Activated CD4-positive, alpha-beta T cell treated with anti-CD3 and anti-CD28 coated beads, Interleukin-2, amount 10 ng/mL, durations not matched to agents 7 days and 5 days (primary cell): ENCODE results near the gene VTI1A. TPM values are rescaled to one million over a fixed set of nuclear protein-coding genes. Genes with fewer than 3 reads are reported as not detected.

Experiments used
- CTCF ChIA-PET: fragments of 350-600 bp; sonication (Branson Sonifier 250); formaldehyde crosslinking; loops from one replicate; lab custom pipeline; 2021; ENCODE audit warnings: antibody characterized with exemption; lab: Charles Lee
- POLR2A ChIA-PET: fragments of 350-600 bp; sonication (Branson Sonifier 250); formaldehyde crosslinking; loops from one replicate; lab custom pipeline; 2021; ENCODE audit warnings: antibody characterized with exemption; lab: Charles Lee
- DNase-seq: peaks from one replicate; pipeline ENCODE4 v3.0.0-alpha.2; 2020
- H3K27ac Mint-ChIP-seq: one replicate; pipeline ENCODE4 v1.8.0; 2021; ENCODE audit warnings: mild to moderate bottlenecking, moderate library complexity, mixed read lengths
- H3K27me3 Mint-ChIP-seq: one replicate; pipeline ENCODE4 v1.8.0; 2021; ENCODE audit warnings: mixed read lengths
- H3K36me3 Mint-ChIP-seq: one replicate; pipeline ENCODE4 v1.8.0; 2021; ENCODE audit warnings: low read depth, mixed read lengths
- H3K4me1 Mint-ChIP-seq: one replicate; pipeline ENCODE4 v1.8.0; 2021; ENCODE audit warnings: mixed read lengths
- H3K4me3 Mint-ChIP-seq: one replicate; pipeline ENCODE4 v1.8.0; 2021; ENCODE audit warnings: mild to moderate bottlenecking, moderate library complexity, mixed read lengths
- H3K9me3 Mint-ChIP-seq: one replicate; pipeline ENCODE4 v1.8.0; 2021; ENCODE audit warnings: mixed read lengths
- total RNA-seq, 2 experiments: library from RNA; stranded (reverse); gene quantifications; one replicate each; pipeline ENCODE4 v1.2.3, GENCODE V29; 2021

VTI1A gene
- total RNA-seq, 2 experiments from 2014 or later: 39.6 to 41.5 TPM

DNA sequence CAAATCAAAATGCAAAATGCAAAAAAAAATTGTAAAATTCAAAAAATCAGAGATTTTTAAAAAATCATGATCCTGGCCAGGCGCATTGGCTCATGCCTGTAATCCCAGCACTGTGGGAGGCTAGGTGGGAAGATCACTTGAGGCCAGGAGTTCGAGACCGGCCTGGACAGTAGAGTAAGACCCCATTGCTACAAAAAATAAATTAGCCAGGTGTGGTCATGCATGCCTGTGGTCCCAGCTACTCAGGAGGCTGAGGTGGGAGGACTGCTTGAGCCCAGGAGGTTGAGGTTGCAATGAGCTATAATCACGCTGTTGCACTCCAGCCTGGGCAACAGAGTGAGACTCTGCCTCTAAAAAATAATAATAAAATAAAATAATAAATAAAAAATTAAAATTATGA is 347.2 kb downstream of the VTI1A start:
- H3K36me3 Mint-ChIP-seq: no peaks in the 10 kb centered on the region
- no peaks in the 10 kb centered on the region for H3K27me3 Mint-ChIP-seq
- no peak overlapping the region for H3K27ac Mint-ChIP-seq
- H3K4me3 Mint-ChIP-seq: no peak overlapping the region
- no peak for DNase-seq
- no peaks in the 10 kb centered on the region for H3K4me1 Mint-ChIP-seq
- POLR2A ChIA-PET: no interaction called here
- peaks cover 3% of the 10 kb centered on the region for H3K9me3 Mint-ChIP-seq
- CTCF ChIA-PET: no interaction called here

GRCh38 chr10:112795067-112795466 is 348.1 kb downstream of the VTI1A start:
- CTCF ChIA-PET: no interaction called here
- POLR2A ChIA-PET: no interaction called here

DNA sequence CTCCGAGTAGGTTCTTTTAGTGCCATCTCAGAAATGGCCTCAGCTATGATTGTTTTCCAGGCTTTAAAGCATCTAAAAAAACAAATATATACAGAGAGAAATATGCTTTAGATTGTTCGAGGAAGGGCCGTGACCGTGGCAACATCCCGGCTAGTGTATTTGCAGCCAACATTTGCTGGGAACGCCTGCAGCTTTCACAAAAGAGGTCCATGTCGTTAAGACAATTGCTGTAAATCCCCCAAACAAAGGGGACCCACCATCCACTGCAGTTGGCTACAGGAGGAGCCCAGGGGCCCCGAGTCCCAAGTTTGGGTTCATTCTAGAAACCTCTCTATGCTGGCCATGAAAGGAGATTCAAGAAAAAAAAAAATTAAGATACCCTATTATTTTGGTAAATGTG is 350.2 kb downstream of the VTI1A start:
- no peak for DNase-seq
- Mint-ChIP-seq H3K27ac (no peak overlapping the region), H3K36me3 (no peaks in the 10 kb centered on the region), H3K4me1 (no peaks in the 10 kb centered on the region), H3K9me3 (no peaks in the 10 kb centered on the region), H3K4me3 (no peak overlapping the region), H3K27me3 (no peaks in the 10 kb centered on the region)
- POLR2A ChIA-PET: no interaction called here
- CTCF ChIA-PET: no interaction called here

More at GRCh38 chr10:112795067-112795466, 348.1 kb downstream of the VTI1A start:
- no peak overlapping the region for H3K27ac Mint-ChIP-seq
- no peaks in the 10 kb centered on the region for H3K9me3 Mint-ChIP-seq
- H3K36me3 Mint-ChIP-seq: no peaks in the 10 kb centered on the region
- no peak for DNase-seq
- no peaks in the 10 kb centered on the region for H3K4me1 Mint-ChIP-seq
- H3K27me3 Mint-ChIP-seq: no peaks in the 10 kb centered on the region
- no peak overlapping the region for H3K4me3 Mint-ChIP-seq

- H3K4me1 Mint-ChIP-seq: no peaks in the 10 kb centered on the region
- H3K36me3 Mint-ChIP-seq: no peaks in the 10 kb centered on the region
- no peak overlapping the region for H3K4me3 Mint-ChIP-seq
- POLR2A ChIA-PET: no interaction called here
- CTCF ChIA-PET: no interaction called here
- H3K9me3 Mint-ChIP-seq: no peaks in the 10 kb centered on the region
- no peaks in the 10 kb centered on the region for H3K27me3 Mint-ChIP-seq
- H3K27ac Mint-ChIP-seq: no peak overlapping the region
- DNase-seq: no peak
Measured at GRCh38 chr10:112797855-112798254, 350.8 kb downstream of the VTI1A start.

DNA sequence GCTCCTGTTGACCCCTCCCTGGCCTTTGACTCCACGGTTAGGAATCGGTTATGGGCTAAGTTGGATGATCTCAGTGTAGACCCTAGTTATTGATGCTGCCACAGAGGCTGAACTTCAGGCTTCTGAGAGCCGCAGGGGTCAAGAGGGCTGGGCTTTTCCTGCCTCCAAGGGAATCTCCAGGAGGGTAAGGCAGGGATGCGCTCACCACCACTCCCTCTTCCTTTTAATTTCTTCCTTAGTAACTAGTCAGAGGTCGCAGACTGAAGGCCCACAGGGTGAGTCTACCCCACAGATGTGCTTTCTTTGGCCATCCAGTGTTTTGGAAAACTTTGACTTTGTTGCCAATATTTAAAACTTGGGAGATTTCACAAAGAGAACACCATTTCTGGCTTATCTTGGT is 352.0 kb downstream of the VTI1A start:
- Mint-ChIP-seq H3K27me3 (no peaks in the 10 kb centered on the region), H3K36me3 (no peaks in the 10 kb centered on the region), H3K4me1 (no peaks in the 10 kb centered on the region), H3K27ac (no peak overlapping the region), H3K4me3 (no peak overlapping the region), H3K9me3 (no peaks in the 10 kb centered on the region)
- DNase-seq: no peak
- POLR2A ChIA-PET: no interaction called here
- CTCF ChIA-PET: no interaction called here

- Mint-ChIP-seq H3K27me3 (no peaks in the 10 kb centered on the region), H3K27ac (no peak overlapping the region), H3K36me3 (no peaks in the 10 kb centered on the region), H3K4me3 (no peak overlapping the region), H3K9me3 (no peaks in the 10 kb centered on the region), H3K4me1 (no peaks in the 10 kb centered on the region)
- ChIA-PET CTCF (no interaction called here), POLR2A (no interaction called here)
- no peak for DNase-seq
Measured at GRCh38 chr10:112799726-112800510, 352.9 kb downstream of the VTI1A start.

GRCh38 chr10:112801004-112801403 is 354.0 kb downstream of the VTI1A start:
- Mint-ChIP-seq H3K9me3 (no peaks in the 10 kb centered on the region), H3K27me3 (no peaks in the 10 kb centered on the region), H3K4me1 (no peaks in the 10 kb centered on the region), H3K27ac (no peak overlapping the region), H3K4me3 (no peak overlapping the region), H3K36me3 (no peaks in the 10 kb centered on the region)
- ChIA-PET POLR2A (no interaction called here), CTCF (interaction anchor here (1.7 kb wide), 1 partner anchor 13 kb away, joined by 4 read pairs; no protein-coding TSS in a partner anchor)
- DNase-seq: no peak

DNA sequence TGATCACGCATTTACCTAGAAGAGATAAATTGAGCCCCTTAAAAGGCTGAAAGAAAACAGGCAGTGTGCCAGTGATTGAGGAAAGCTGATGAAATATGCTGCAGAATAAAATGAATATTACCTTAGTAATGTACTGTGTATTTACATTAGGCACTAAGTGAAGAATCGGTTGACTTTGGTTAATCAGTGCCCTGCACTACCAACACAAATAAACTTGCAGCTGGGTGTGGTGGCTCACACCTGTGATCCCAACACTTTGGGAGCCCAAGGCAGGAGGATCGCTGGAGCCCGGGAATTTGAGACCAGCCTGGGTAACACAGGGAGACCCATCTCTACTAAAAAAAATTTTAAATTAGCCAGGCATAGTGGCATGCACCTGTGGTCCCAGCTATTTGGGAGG is 354.7 kb downstream of the VTI1A start:
- no peaks in the 10 kb centered on the region for H3K36me3 Mint-ChIP-seq
- CTCF ChIA-PET: interaction anchor here (1.7 kb wide), 1 partner anchor 12 kb away, joined by 4 read pairs; no protein-coding TSS in a partner anchor
- no peaks in the 10 kb centered on the region for H3K4me1 Mint-ChIP-seq

DNA sequence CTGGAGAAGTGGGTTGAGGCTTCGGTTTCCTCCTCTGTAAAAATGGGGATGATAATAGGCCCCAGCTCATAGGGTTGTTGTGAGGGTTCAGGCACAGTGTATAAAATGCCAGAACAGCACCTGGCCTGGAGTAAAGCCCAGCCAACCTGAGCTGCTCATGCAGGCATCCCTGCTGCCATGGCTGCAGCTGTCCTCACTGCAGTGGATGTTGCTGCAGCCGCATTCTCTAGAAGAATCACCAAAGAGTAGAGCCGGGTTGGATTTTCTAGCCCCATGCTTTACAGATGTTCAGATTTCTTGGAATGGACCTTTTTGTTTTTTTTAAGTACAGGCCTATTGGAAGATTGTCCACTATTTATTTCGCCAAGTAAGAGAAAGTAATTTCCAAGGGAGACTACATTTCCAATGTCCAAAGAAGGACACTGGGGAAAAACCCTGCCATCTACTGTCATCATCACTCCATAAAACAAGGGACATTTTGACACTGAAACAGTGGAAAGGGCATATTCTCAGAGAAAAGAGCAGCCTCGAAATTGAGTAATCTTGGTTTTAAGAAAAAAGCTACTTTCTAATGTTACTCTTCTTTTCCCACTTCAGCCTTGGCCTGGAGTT is 355.5 kb downstream of the VTI1A start:
- CTCF ChIA-PET: interaction anchor here (1.7 kb wide), 1 partner anchor 11 kb away, joined by 4 read pairs; no protein-coding TSS in a partner anchor
- POLR2A ChIA-PET: no interaction called here
- H3K27ac Mint-ChIP-seq: no peak overlapping the region
- no peak overlapping the region for H3K4me3 Mint-ChIP-seq
- H3K9me3 Mint-ChIP-seq: no peaks in the 10 kb centered on the region
- H3K27me3 Mint-ChIP-seq: no peaks in the 10 kb centered on the region
- DNase-seq: no peak
- H3K4me1 Mint-ChIP-seq: no peaks in the 10 kb centered on the region
- H3K36me3 Mint-ChIP-seq: no peaks in the 10 kb centered on the region

More for the DNA sequence above, 354.7 kb downstream of the VTI1A start:
- POLR2A ChIA-PET: no interaction called here
- Mint-ChIP-seq H3K9me3 (no peaks in the 10 kb centered on the region), H3K27me3 (no peaks in the 10 kb centered on the region), H3K4me3 (no peak overlapping the region), H3K27ac (no peak overlapping the region)
- no peak for DNase-seq

GRCh38 chr10:112803961-112804401 is 357.0 kb downstream of the VTI1A start:
- Mint-ChIP-seq H3K27me3 (no peaks in the 10 kb centered on the region), H3K4me1 (no peaks in the 10 kb centered on the region), H3K9me3 (no peaks in the 10 kb centered on the region), H3K36me3 (no peaks in the 10 kb centered on the region), H3K27ac (no peak overlapping the region), H3K4me3 (no peak overlapping the region)
- ChIA-PET POLR2A (no interaction called here), CTCF (no interaction called here)
- no peak for DNase-seq

DNA sequence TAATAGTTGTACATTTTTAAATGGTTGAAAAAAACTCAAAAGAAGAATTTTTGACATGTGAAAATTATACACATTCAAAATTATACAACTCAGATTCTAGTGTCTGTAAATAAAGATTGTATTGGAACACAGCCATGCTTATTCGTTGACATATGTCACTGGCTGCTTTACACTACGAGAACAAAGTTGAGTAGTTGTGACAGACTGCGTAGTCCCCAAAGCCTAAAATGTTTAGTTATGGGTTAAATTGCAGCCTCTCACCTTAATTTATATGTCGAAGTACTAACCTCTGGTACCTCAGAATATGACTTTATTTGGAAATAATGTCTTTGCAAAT is 358.2 kb downstream of the VTI1A start:
- DNase-seq: no peak
- Mint-ChIP-seq H3K36me3 (no peaks in the 10 kb centered on the region), H3K4me3 (no peak overlapping the region), H3K4me1 (no peaks in the 10 kb centered on the region), H3K27ac (no peak overlapping the region), H3K27me3 (no peaks in the 10 kb centered on the region), H3K9me3 (no peaks in the 10 kb centered on the region)
- CTCF ChIA-PET: no interaction called here
- POLR2A ChIA-PET: no interaction called here

DNA sequence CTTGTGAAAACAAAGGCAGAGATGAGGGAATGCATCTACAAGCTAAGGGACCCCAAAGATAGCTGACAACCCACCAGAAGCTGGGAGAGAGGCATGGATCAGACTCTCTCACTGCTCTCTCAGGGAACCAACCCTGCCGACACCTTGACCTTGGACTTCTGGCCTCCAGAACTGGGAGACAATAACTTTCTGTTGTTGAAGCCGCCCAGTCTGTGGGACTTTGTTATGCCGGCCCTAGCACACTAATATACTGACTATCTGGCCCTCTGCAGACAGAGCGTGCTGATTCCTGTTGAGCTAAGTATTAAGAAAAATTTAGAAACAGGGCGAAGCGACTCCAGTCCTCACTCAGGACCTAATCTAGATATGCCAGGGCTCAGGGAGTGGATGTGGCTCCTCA is 358.7 kb downstream of the VTI1A start:
- no peak for DNase-seq

GRCh38 chr10:112807013-112807412 is 360.0 kb downstream of the VTI1A start:
- Mint-ChIP-seq H3K36me3 (no peaks in the 10 kb centered on the region), H3K4me1 (no peaks in the 10 kb centered on the region), H3K9me3 (no peaks in the 10 kb centered on the region), H3K27ac (no peak overlapping the region), H3K27me3 (no peaks in the 10 kb centered on the region), H3K4me3 (no peak overlapping the region)
- ChIA-PET CTCF (interaction anchor here (0.5 kb wide), 1 partner anchor 18 kb away, joined by 5 read pairs; no protein-coding TSS in a partner anchor), POLR2A (no interaction called here)
- no peak for DNase-seq

More for the DNA sequence above, 358.7 kb downstream of the VTI1A start:
- CTCF ChIA-PET: interaction anchor here (0.6 kb wide), 1 partner anchor 1177 kb away, joined by 6 read pairs; no protein-coding TSS in a partner anchor
- no peaks in the 10 kb centered on the region for H3K9me3 Mint-ChIP-seq
- H3K36me3 Mint-ChIP-seq: no peaks in the 10 kb centered on the region
- no peaks in the 10 kb centered on the region for H3K27me3 Mint-ChIP-seq
- POLR2A ChIA-PET: no interaction called here
- H3K4me3 Mint-ChIP-seq: no peak overlapping the region
- H3K27ac Mint-ChIP-seq: no peak overlapping the region
- H3K4me1 Mint-ChIP-seq: no peaks in the 10 kb centered on the region
